GM19397 (cell line): ENCODE measurements around the gene HOXD4.
A peak's percentile ranks its signal among the peaks of the same experiment; 100 is the strongest.

Experiments
- ATAC-seq: cut with Tn5 transposase; IDR thresholded peaks from one replicate; pipeline ENCODE4 v1.9.1; 2021; ENCODE audit warnings: mild to moderate bottlenecking, moderate library complexity; ENCODE audit not compliant: unreplicated experiment

HOXD4 gene

DNA sequence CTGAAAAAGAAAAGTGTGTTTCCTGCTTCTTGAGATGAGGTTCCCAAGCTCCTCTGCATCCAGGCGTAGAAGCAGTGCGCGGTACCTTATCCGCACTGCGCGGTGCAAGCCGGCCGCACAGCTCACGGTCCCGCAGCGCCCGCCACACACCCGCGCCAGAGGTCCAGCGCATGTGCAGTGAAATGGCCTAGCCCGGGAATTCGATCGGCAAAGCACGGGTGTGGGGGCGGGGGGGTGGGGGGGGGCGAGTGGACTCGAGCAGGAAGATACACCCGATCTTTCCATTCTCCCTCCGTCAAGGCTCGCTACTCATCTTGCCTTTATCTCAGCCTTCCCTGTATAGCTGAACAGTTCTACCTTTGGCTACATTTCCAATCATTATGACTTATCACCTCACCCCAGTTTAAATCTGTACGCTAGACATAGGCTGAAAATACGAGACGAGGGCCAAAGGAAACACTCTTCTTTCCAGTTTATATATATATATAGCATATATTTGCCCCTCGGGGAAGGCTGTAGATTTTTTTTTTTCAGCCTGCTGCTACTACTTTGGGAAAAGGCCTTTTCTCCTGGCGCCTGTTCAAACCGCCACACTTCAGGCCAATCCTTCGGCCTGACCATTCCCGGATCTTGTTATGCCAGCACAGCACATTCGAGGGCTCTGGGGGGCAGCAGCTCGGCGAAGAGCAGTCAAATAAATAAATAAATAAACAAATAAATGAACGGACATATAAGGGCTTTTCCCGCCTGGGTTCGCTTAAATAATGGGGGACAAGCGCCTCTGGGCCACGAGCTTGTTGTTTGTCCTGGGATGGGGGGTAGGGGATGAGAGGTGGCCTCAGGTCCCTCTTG, 11.5 kb upstream of the HOXD4 start:
- ATAC-seq: no peak

DNA sequence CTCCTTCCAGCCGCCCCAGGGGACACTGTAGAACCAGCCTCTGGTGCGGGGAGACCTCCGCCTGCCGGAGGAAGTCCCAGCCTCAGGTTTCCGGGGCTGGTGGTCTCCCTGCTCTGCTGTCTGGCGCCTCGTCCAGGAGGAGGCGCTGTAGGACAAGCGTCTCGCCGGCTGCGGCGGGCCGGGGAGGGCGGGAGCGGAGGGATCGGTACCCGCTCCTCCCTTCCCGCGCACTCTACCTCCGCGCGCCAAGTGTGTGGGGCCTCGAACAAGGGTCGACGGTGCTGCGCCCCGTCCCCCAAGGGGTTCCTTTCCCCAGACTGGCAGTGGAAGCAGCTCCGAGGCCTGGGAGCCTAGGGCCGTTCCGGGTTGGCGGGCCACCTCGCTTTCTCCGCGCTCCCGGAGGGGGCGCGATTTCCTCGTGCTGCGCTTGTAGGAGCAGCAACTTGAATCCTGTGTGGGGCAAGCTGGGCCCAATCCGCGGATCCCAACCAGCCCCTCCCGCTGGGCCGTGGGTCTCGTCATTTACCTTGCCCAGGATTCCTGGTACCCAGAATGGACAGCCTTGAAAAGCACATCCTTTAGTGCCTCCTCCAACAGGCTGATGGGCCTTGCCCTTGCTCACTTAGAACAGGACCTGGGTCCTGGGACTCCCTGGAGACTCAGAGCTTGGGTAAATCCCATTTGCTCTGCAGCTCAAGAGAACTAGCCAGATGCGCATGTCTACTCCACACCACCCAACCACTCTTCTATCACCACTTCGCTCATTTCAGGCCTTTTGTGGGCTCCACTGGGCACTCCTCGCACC, 10.6 kb upstream of the HOXD4 start:
- peak; percentile 94 for ATAC-seq

DNA sequence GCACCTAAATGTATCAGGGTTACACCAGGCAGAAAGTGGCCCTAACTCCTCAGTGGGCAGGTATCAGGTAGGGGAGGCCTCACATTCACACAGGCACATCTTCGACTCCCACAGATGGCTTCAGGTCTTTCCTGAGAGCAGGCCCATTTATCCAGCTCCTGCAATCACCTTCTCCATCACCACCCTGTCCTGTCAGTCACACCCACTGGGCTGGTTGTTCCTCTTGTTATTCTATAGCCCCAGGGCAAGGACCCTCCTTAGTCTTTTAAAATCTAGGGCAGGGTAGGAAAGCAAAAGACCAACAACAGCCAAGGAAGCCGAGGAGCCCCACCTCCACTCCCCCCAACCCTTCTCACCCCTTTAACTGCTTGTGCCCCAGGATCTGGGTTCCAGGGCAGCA, 9.1 kb upstream of the HOXD4 start:
- no peak for ATAC-seq

- ATAC-seq: no peak
These were observed 6.0 kb upstream of the HOXD4 start for GRCh38 chr2:176145085-176145969.

DNA sequence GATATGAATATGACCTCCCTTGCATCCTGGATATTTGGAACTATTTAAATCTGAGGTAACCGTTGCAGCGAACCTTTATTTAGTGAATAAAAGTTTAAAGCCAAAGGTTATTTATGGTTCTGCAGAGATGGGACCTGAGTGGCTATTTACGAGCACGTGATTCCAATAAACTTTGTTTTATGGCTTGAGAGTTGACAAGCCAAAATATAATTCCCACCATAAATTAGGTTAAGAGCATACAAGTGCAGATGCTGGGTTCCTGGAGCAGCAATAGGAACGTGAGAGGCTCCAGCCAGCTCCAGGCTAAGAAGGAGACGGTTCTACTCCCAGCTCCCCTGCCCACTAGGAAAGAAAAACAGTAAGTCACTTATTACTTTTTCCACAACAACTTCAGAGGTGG, 5.2 kb upstream of the HOXD4 start:
- ATAC-seq: no peak

DNA sequence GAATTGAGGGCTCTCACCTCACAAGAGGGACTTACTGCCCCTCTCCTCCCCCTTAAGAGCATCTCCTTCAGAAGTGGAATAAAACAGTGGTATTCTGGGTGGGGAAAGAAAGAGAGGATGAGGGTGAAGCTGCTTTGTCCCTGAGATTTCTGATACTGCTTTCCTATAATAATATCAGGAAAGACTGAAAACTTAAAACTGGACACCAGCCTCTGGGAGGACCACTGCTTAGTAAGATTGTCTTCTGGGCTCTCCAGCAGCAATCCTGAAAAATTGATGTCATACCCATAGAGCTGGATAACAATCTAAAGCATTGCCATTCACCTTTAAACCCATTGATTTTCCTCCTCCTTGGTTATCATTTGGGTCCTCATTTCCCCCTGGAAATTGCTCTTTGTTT, 4.7 kb upstream of the HOXD4 start:
- no peak for ATAC-seq

- no peak for ATAC-seq
These were observed 4.0 kb upstream of the HOXD4 start for GRCh38 chr2:176147210-176147799.

GRCh38 chr2:176147800-176148496, 3.4 kb upstream of the HOXD4 start:
- no peak for ATAC-seq

- no peak for ATAC-seq
These were observed 2.5 kb upstream of the HOXD4 start for GRCh38 chr2:176148751-176149421.

DNA sequence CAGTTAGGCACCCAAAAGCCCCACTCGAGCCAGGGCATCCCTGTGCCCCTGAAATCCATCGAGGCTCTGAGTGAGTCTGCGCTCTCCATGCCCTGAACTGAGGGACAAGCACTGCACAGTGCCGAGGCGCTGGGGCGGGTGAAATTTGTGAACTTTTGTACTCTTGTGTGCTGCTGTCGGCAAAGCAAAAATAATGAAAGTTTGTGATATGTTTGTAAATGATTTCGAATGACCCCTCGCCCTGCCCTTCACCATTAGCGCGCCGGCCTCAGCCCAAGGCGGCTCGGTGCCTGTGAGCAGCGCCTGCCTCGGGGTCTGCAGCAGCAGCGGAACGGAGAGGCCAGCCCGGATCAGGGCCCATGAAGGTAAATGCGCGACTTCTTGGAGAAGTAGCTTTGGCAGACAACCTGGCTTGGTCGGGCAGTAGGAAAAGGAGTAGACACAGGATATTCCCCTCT, 1.8 kb upstream of the HOXD4 start:
- ATAC-seq: no peak

DNA sequence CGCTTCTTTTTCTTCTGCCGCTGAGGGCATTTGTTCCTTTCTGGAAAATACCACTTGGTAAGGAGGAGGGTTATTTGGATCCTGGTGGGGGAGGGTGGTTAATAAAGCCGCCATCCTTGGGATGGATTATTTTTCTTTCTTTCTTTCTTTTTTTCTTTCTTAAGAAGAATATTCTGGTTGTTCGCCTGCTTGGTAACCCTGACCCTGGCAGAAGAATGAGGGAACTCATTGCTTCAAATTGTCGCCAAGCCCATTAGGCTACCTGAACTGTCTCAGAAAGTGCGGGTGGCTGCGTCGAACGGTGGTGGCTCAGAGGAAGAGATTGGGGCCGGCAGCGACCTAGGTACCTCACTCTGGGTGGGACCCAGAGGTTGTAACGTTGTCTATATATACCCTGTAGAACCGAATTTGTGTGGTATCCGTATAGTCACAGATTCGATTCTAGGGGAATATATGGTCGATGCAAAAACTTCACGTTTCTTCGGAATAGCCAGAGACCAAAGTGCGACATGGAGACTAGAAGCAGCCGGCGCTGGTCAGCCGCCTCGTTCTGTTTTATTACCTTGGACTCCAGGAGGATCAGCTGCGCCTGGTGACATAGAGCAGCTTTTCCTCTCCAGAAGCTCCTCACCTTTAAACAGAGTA, 1.3 kb upstream of the HOXD4 start:
- no peak for ATAC-seq

DNA sequence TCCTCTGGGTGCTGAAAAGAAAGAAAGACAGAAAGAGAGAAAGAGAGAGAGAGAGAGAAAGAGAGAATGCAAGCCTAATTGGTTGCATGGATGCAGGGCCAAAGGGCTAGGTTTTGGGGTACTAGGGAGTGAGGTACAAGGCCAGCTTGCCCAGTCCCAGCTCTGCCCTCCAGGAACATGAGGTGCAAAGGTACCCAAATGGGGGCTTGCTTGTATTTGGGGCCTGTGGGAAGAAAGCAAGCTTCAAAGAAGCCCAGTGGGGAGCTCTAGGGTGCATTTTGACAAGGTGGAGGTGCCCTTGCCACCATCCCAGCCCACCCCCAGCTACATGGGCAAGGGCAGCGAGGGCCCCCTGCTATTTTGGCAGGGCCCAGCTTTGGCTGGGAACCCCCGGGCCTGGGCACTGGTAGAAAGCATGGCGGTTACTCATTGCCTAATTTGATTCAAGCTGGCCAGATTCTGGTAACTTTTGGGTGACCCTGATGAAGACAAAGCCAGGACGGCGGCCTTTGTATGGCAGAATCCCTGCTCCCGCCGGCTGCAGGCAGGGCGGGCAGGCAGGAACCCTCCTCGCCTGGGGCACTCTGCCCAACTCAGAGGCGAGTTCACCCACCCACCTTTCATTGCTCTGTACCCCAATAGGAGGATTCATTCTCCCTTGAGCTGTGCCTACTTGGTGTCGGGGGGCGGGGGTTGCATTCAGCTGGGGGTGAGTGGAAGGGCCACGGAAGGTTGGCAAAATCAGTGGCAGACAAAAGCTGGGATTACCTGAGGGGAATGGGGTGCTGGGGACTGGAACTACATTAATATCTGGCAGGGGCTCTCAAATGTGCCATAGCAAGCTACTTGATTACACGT, 537 bp upstream of the HOXD4 start:
- no peak for ATAC-seq

GRCh38 chr2:176152350-176153181, 1.2 kb downstream of the HOXD4 start:
- ATAC-seq: no peak

GRCh38 chr2:176154576-176155252, 3.4 kb downstream of the HOXD4 start:
- no peak for ATAC-seq

DNA sequence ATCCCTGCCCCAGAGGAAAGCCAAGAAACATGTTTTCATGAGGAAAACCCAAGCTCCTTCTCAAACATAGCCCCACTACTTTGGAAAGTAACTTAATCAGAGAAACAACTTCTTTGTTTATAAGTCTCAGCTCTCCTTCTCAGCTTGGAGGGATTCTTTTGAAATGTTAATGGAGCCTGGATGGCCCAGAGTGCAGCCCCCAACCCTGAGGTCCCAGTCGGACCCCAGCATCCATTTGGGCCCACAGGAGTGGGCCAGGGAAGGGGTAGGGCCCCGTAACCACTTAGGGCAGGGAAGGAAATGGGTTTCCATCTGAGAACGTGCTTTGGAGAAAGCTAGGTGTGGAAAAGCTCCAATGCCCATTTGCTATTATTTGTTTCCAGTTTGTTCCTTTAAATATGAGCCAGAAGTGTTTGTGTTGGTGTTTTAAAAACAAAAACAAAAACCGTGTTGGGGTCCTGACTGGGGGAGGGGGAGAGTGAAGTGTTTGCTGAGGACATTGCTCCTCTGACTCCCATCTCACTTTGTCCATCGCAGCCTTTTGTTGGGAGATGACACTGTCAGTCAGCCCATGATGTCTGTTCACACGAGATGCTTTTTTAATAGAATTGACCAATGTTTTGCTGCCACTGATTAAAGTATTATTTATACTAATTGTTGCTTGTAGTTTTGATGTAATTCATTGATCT, 4.2 kb downstream of the HOXD4 start:
- ATAC-seq: no peak

- ATAC-seq: no peak
These were observed 5.0 kb downstream of the HOXD4 start for GRCh38 chr2:176156301-176156806.
